Measurements from ENCODE around the gene AQP2. TPM values are rescaled to one million over a fixed set of nuclear protein-coding genes. Genes with fewer than 3 reads are reported as not detected.

The AQP2 gene
- total and polyA plus RNA-seq, 4 donors, result not detected

- Histone ChIP-seq H3K4me3 (ENCODE audit: low read depth in 1 of 3, low read length in 3 of 3) (peak within 1 kb of the TSS in 1 of 3 donors; percentile 26), H3K27me3 (ENCODE audit: control insufficient read depth in 4 of 4, insufficient read depth in 4 of 4, low read length in 3 of 4) (no peaks in the 10 kb centered on the region), H3K36me3 (ENCODE audit: control insufficient read depth in 4 of 4, insufficient read depth in 3 of 4, low read depth in 1 of 4, low read length in 3 of 4) (no peaks in the 10 kb centered on the region), H3K9me3 (ENCODE audit: control insufficient read depth in 4 of 4, low read length in 3 of 4) (no peaks in the 10 kb centered on the region), H3K4me1 (ENCODE audit: control insufficient read depth in 4 of 4, insufficient read depth in 4 of 4, low read length in 3 of 4) (no peaks in the 10 kb centered on the region), H3K27ac (ENCODE audit: low read depth in 1 of 2, low read length in 2 of 2) (no peak within 1 kb of the TSS), H3K9ac (ENCODE audit: low read depth in 1 of 2, low read length in 2 of 2) (no peak within 1 kb of the TSS)
- DNase-seq (ENCODE audit: low spot score), result no peak
- no peak for TF ChIP-seq YY1 (IDR thresholded peaks at IDR 0.05)
- no peak for TF ChIP-seq FOXA1 (IDR thresholded peaks at IDR 0.05)
- TF ChIP-seq HNF4A (conservative IDR thresholded peaks at IDR 0.05), result no peak
- TF ChIP-seq REST (IDR thresholded peaks at IDR 0.05), result no peak
- no peak for TF ChIP-seq CTCF (IDR thresholded peaks at IDR 0.05; ENCODE audit: low read depth, low read length, missing input control)
- TF ChIP-seq SP1 (IDR thresholded peaks at IDR 0.05), result no peak
- TF ChIP-seq HNF4G (IDR thresholded peaks at IDR 0.05), result no peak
- no peak for TF ChIP-seq FOXA2 (IDR thresholded peaks at IDR 0.05)
- TF ChIP-seq MAX (IDR thresholded peaks at IDR 0.05), result no peak
- TF ChIP-seq GABPA (IDR thresholded peaks at IDR 0.05 in 1 of 2, conservative IDR thresholded peaks at IDR 0.05 in 1 of 2), result no peak
- TF ChIP-seq ZBTB33 (IDR thresholded peaks at IDR 0.05), result no peak
- no peak for TF ChIP-seq ATF3 (IDR thresholded peaks at IDR 0.05)
- no peak for TF ChIP-seq JUND (IDR thresholded peaks at IDR 0.05)
- no peak for TF ChIP-seq RXRA (IDR thresholded peaks at IDR 0.05)
- no peak for TF ChIP-seq EGR1 (IDR thresholded peaks at IDR 0.05; ENCODE audit: low read depth in 2 of 2)
- 13% methylated on average over 54 of the region's 56 CpGs for WGBS
These were observed 46.7 kb upstream of the AQP2 start, which contains the start of gene FAIM2 for GRCh38 chr12:49903700-49904423. Gene FAIM2 (minus strand): TSS chr12:49903900. CDS start chr12:49903792, 108 bp downstream.

All from liver (tissue), 9 donors.